ENCODE results near the gene AKAP13. TPM values are rescaled to one million over a fixed set of nuclear protein-coding genes. Genes with fewer than 3 reads are reported as not detected.

The AKAP13 gene
- polyA plus RNA-seq, 3 donors = 47.9 to 99.7 (median 92.6) TPM

DNA sequence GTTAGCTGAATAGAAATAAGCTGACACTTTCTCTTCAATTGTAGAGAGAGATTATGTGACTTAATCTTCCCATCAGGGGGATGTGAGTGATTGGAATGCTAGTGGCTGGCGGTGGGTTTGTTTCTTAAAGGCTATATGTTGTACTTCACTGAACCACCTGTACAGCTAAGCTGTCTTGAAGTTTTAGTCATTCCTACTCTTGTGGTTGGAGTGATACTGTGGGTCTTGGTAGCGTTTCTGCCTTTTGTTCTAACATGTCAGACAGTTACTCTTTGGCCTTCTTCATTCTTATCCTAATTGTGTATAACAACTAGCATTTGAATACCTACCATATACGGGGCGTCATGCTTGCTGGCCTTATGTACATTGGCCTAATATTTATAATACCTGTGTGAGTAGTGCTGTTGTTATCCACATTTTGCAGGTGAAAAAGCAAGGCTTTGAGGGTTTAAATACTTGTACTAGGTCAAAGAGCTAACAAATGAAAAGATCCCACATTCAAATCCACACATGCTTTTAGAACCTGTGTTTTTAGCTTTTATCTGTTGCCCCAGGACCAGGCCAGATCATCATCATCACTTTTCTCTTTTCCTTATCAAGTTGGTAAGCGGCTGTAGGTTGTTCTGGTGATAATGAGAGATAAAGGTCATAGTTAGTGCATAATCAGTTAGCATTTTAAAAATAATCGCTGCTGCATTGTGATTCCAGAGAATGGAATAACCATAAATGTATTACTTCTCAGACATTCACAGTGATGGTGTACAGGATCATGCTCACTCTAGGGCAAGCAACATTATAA lies 50.2 kb downstream of the AKAP13 start:
- H3K27ac ChIP-seq (ENCODE audit: low read depth in 1 of 2, low read length in 2 of 2) = no peak overlapping the region
- Mint-ChIP-seq H3K27me3 (ENCODE audit: low read depth in 3 of 3) (no peaks in the 10 kb centered on the region), H3K4me3 (no peak overlapping the region), H3K4me1 (no peaks in the 10 kb centered on the region), H3K36me3 (no peaks in the 10 kb centered on the region), H3K27ac (no peak overlapping the region), H3K9me3 (peaks cover 0 to 15% (median 5%) of the 10 kb centered on the region in 7 donors)
- peaks cover 8% of the 10 kb centered on the region for H3K79me2 ChIP-seq (ENCODE audit: insufficient read depth, low read length)
- H3K9ac ChIP-seq (ENCODE audit: insufficient read depth, low read length, poor library complexity, severe bottlenecking) = no peak overlapping the region
- no peaks in the 10 kb centered on the region for H3K4me1 ChIP-seq (ENCODE audit: control insufficient read depth in 1 of 2, insufficient read depth in 2 of 2, low read length in 2 of 2)
- peaks cover 8% of the 10 kb centered on the region for H4K20me1 ChIP-seq (ENCODE audit: insufficient read depth, low read length)
- WGBS (ENCODE audit: insufficient coverage) = no CpG with 5 or more reads among the region's 6 CpGs
- no peak overlapping the region for H3K4me2 ChIP-seq (replicated peaks; ENCODE audit: extremely low read depth, low read length, poor library complexity, severe bottlenecking)
- no peak overlapping the region for H3K4me3 ChIP-seq (replicated peaks in 1 of 3; ENCODE audit: low read depth in 2 of 3, low read length in 3 of 3)
- peaks cover 3 to 4% of the 10 kb centered on the region in 2 donors for H3K9me3 ChIP-seq (replicated peaks in 1 of 2; ENCODE audit: control insufficient read depth in 1 of 2, insufficient read depth in 1 of 2, low read length in 2 of 2)
- intact Hi-C loops (cut with micrococcal nuclease) = no loop called here
- no peak for DNase-seq
- no peaks in the 10 kb centered on the region for H3K27me3 ChIP-seq (ENCODE audit: control insufficient read depth in 2 of 2, insufficient read depth in 2 of 2, low read length in 2 of 2)
- TF ChIP-seq, protein P1, sequence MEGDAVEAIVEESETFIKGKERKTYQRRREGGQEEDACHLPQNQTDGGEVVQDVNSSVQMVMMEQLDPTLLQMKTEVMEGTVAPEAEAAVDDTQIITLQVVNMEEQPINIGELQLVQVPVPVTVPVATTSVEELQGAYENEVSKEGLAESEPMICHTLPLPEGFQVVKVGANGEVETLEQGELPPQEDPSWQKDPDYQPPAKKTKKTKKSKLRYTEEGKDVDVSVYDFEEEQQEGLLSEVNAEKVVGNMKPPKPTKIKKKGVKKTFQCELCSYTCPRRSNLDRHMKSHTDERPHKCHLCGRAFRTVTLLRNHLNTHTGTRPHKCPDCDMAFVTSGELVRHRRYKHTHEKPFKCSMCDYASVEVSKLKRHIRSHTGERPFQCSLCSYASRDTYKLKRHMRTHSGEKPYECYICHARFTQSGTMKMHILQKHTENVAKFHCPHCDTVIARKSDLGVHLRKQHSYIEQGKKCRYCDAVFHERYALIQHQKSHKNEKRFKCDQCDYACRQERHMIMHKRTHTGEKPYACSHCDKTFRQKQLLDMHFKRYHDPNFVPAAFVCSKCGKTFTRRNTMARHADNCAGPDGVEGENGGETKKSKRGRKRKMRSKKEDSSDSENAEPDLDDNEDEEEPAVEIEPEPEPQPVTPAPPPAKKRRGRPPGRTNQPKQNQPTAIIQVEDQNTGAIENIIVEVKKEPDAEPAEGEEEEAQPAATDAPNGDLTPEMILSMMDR (IDR thresholded peaks at IDR 0.05) = no peak
- H3K36me3 ChIP-seq (replicated peaks in 1 of 2; ENCODE audit: control insufficient read depth in 1 of 2, insufficient read depth in 2 of 2, low read length in 2 of 2) = no peaks in the 10 kb centered on the region
- H2AFZ ChIP-seq (ENCODE audit: insufficient read depth, low read depth, low read length, poor library complexity, severe bottlenecking) = no peak overlapping the region

DNA sequence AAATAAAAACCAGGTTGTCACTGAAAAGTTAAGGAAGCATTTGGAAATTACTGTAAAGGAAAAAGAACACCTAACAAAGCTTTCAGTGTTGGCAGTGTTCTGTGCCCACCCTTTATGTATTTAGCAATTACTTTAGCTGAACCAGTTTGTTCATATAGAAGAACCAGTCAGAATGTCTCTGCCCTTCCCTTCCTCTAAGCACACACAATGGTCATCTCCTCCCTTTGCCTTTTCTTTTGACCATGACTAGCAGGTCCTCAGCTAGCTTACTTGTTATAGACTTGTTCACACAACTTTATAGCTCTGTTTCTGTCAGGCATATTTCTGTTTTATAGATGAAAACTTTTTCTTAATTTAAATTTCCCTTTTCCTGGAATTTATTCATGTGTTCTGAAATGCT lies 59.6 kb downstream of the AKAP13 start:
- no peaks in the 10 kb centered on the region for H3K9me3 ChIP-seq (replicated peaks in 1 of 2; ENCODE audit: control insufficient read depth in 1 of 2, insufficient read depth in 1 of 2, low read length in 2 of 2)
- no peaks in the 10 kb centered on the region for H4K20me1 ChIP-seq (ENCODE audit: insufficient read depth, low read length)
- H3K27ac ChIP-seq (ENCODE audit: low read depth in 1 of 2, low read length in 2 of 2) = no peak overlapping the region
- H3K4me2 ChIP-seq (replicated peaks; ENCODE audit: extremely low read depth, low read length, poor library complexity, severe bottlenecking) = no peak overlapping the region
- Mint-ChIP-seq H3K27ac (no peak overlapping the region), H3K4me3 (no peak overlapping the region), H3K4me1 (peaks cover 8% of the 10 kb centered on the region), H3K27me3 (ENCODE audit: low read depth in 3 of 3) (no peaks in the 10 kb centered on the region), H3K36me3 (no peaks in the 10 kb centered on the region), H3K9me3 (peaks cover 0 to 2% (median 0%) of the 10 kb centered on the region in 7 donors)
- no peaks in the 10 kb centered on the region for H3K27me3 ChIP-seq (ENCODE audit: control insufficient read depth in 2 of 2, insufficient read depth in 2 of 2, low read length in 2 of 2)
- no peak for DNase-seq
- peaks cover 5% of the 10 kb centered on the region for H3K79me2 ChIP-seq (ENCODE audit: insufficient read depth, low read length)
- H3K4me1 ChIP-seq (ENCODE audit: control insufficient read depth in 1 of 2, insufficient read depth in 2 of 2, low read length in 2 of 2) = no peaks in the 10 kb centered on the region
- TF ChIP-seq, protein P1 (IDR thresholded peaks at IDR 0.05) = no peak
- no peak overlapping the region for H3K9ac ChIP-seq (ENCODE audit: insufficient read depth, low read length, poor library complexity, severe bottlenecking)
- H2AFZ ChIP-seq (ENCODE audit: insufficient read depth, low read depth, low read length, poor library complexity, severe bottlenecking) = no peak overlapping the region
- no peaks in the 10 kb centered on the region for H3K36me3 ChIP-seq (replicated peaks in 1 of 2; ENCODE audit: control insufficient read depth in 1 of 2, insufficient read depth in 2 of 2, low read length in 2 of 2)
- H3K4me3 ChIP-seq (replicated peaks in 1 of 3; ENCODE audit: low read depth in 2 of 3, low read length in 3 of 3) = no peak overlapping the region
- intact Hi-C loops (cut with micrococcal nuclease) = no loop called here
